Endodermal cell (in vitro differentiated cells): Measurements from ENCODE around the gene ITGAD. TPM values are rescaled to one million over a fixed set of nuclear protein-coding genes. Genes with fewer than 3 reads are reported as not detected.

ENCODE experiments used
- DNase-seq: peaks from one replicate; pipeline ENCODE4 v3.0.0-alpha.2; 2017
- H3K27ac ChIP-seq: 2 replicates; pipeline ENCODE4 v1.5.1; 2013; ENCODE audit warnings: mild to moderate bottlenecking, low read depth, low read length, moderate library complexity
- H3K27me3 ChIP-seq: 2 replicates; pipeline ENCODE4 v1.6.1; 2013; ENCODE audit warnings: mild to moderate bottlenecking, low read length, moderate library complexity; ENCODE audit not compliant: insufficient read depth, control insufficient read depth, poor library complexity, severe bottlenecking
- H3K36me3 ChIP-seq: 2 replicates; pipeline ENCODE4 v1.7.0; 2013; ENCODE audit warnings: mild to moderate bottlenecking, low read length, moderate library complexity; ENCODE audit not compliant: control insufficient read depth, insufficient read depth
- H3K4me1 ChIP-seq: one replicate; pipeline ENCODE4 v1.7.0; 2013; ENCODE audit warnings: low read length; ENCODE audit not compliant: control insufficient read depth, insufficient read depth
- H3K4me3 ChIP-seq: 2 replicates; pipeline ENCODE4 v1.5.1; 2013; ENCODE audit warnings: mild to moderate bottlenecking, low read length, moderate library complexity
- H3K9ac ChIP-seq: 2 replicates; pipeline ENCODE4 v1.6.1; 2013; ENCODE audit warnings: mild to moderate bottlenecking, low read length, moderate library complexity; ENCODE audit not compliant: poor library complexity, severe bottlenecking; ENCODE audit errors: extremely low read depth
- H3K9me3 ChIP-seq: 2 replicates; pipeline ENCODE4 v1.6.1; 2013; ENCODE audit warnings: mild to moderate bottlenecking, low read length, moderate library complexity; ENCODE audit not compliant: control insufficient read depth
- H3K27ac Mint-ChIP-seq: 2 replicates; pipeline ENCODE4 v1.8.0; 2020; ENCODE audit warnings: mixed read lengths
- H3K27me3 Mint-ChIP-seq: 2 replicates; pipeline ENCODE4 v1.8.0; 2021; ENCODE audit warnings: mild to moderate bottlenecking, mixed read lengths; ENCODE audit not compliant: insufficient read depth
- H3K36me3 Mint-ChIP-seq: 2 replicates; pipeline ENCODE4 v1.8.0; 2020; ENCODE audit warnings: low read depth, mixed read lengths
- H3K4me1 Mint-ChIP-seq: 2 replicates; pipeline ENCODE4 v1.8.0; 2020; ENCODE audit warnings: mixed read lengths
- H3K4me3 Mint-ChIP-seq: 2 replicates; pipeline ENCODE4 v1.8.0; 2020; ENCODE audit warnings: mild to moderate bottlenecking, moderate library complexity, mixed read lengths
- H3K9me3 Mint-ChIP-seq: 2 replicates; pipeline ENCODE4 v1.8.0; 2020; ENCODE audit warnings: mild to moderate bottlenecking, mixed read lengths
- CTCF ChIP-seq: fragments of 200-600 bp; sonication (generic); conservative IDR thresholded peaks from 2 replicates; pipeline ENCODE4 v1.5.0; 2021; ENCODE audit warnings: antibody characterized with exemption, mild to moderate bottlenecking
- WGBS, 2 experiments: methylation state at CpG; one replicate each; pipeline versions ENCODE4 v1.1.5 to v1.1.7; 2013; ENCODE audit warnings: missing lambda C conversion rate in 2 of 2, mixed read lengths in 1 of 2; ENCODE audit not compliant: insufficient coverage in 1 of 2, insufficient read length in 1 of 2; 5-methylcytosine and 5-hydroxymethylcytosine counted together
- total RNA-seq, 2 donors: library from RNA; stranded (reverse); fragmentation: NEBNext Ultra II Directional in 1 of 2; extraction: Animal tissue kit (Norgen Biotek cat#: 25700) in 1 of 2; gene quantifications; 2 replicates in 1 of 2; 3 replicates in 1 of 2; pipeline ENCODE4 v1.2.1, GENCODE V29; 2021

Gene ITGAD
- total RNA-seq, 2 donors from 2014 or later: not detected

GRCh38 chr16:31373235-31373634, 19.9 kb upstream of the ITGAD start:
- Histone ChIP-seq H3K9me3 (no peaks in the 10 kb centered on the region), H3K27me3 (no peaks in the 10 kb centered on the region), H3K9ac (no peak overlapping the region), H3K4me3 (no peak overlapping the region), H3K36me3 (no peaks in the 10 kb centered on the region), H3K27ac (no peak overlapping the region), H3K4me1 (no peaks in the 10 kb centered on the region)
- Mint-ChIP-seq H3K27me3 (peaks cover 30% of the 10 kb centered on the region), H3K4me1 (no peaks in the 10 kb centered on the region), H3K9me3 (peaks cover 7% of the 10 kb centered on the region), H3K36me3 (no peaks in the 10 kb centered on the region), H3K27ac (no peak overlapping the region), H3K4me3 (no peak overlapping the region)
- no peak for TF ChIP-seq CTCF
- DNase-seq: no peak
- 88 to 94% methylated on average over 9 to 14 of the region's 14 CpGs for WGBS, 2 experiments

GRCh38 chr16:31375231-31375630, 17.9 kb upstream of the ITGAD start:
- Histone ChIP-seq H3K9ac (no peak overlapping the region), H3K27me3 (no peaks in the 10 kb centered on the region), H3K9me3 (no peaks in the 10 kb centered on the region), H3K4me1 (no peaks in the 10 kb centered on the region), H3K27ac (no peak overlapping the region), H3K4me3 (no peak overlapping the region), H3K36me3 (no peaks in the 10 kb centered on the region)
- 95 to 96% methylated on average over 4 to 5 of the region's 5 CpGs for WGBS, 2 experiments
- Mint-ChIP-seq H3K27me3 (peaks cover 30% of the 10 kb centered on the region), H3K36me3 (no peaks in the 10 kb centered on the region), H3K4me3 (no peak overlapping the region), H3K4me1 (no peaks in the 10 kb centered on the region), H3K9me3 (peaks cover 5% of the 10 kb centered on the region), H3K27ac (no peak overlapping the region)
- TF ChIP-seq CTCF: no peak
- no peak for DNase-seq

GRCh38 chr16:31376705-31377104, 16.4 kb upstream of the ITGAD start:
- Histone ChIP-seq H3K4me3 (no peak overlapping the region), H3K27ac (no peak overlapping the region), H3K4me1 (no peaks in the 10 kb centered on the region), H3K36me3 (no peaks in the 10 kb centered on the region), H3K27me3 (no peaks in the 10 kb centered on the region), H3K9me3 (no peaks in the 10 kb centered on the region), H3K9ac (no peak overlapping the region)
- peaks cover 5% of the 10 kb centered on the region for H3K9me3 Mint-ChIP-seq
- no peak overlapping the region for H3K27ac Mint-ChIP-seq
- 91 to 96% methylated on average over 6 to 8 of the region's 8 CpGs for WGBS, 2 experiments
- TF ChIP-seq CTCF: no peak
- no peaks in the 10 kb centered on the region for H3K4me1 Mint-ChIP-seq
- no peak for DNase-seq
- H3K4me3 Mint-ChIP-seq: no peak overlapping the region
- H3K27me3 Mint-ChIP-seq: peaks cover 33% of the 10 kb centered on the region
- H3K36me3 Mint-ChIP-seq: no peaks in the 10 kb centered on the region
